HepG2 (cell line): ENCODE data around the gene FLYWCH1. TPM values are rescaled to one million over a fixed set of nuclear protein-coding genes. Genes with fewer than 3 reads are reported as not detected.

Experiments
- CBX2 ChIP-seq, 2 experiments: fragments of 200-600 bp in 1 of 2; sonication (generic); formaldehyde crosslinking in 1 of 2; IDR thresholded peaks; 2 replicates each; pipeline versions ENCODE4 v1.7.0 to v1.8.1; 2018 to 2022; ENCODE audit warnings: low read depth in 2 of 2, low read length in 1 of 2, mild to moderate bottlenecking in 1 of 2, missing genetic modification reagents in 1 of 2
- DMAP1 ChIP-seq: IDR thresholded peaks from 2 replicates; pipeline ENCODE4 v1.6.1; 2016
- ESRRA ChIP-seq: sonication (generic); formaldehyde crosslinking; IDR thresholded peaks from 2 replicates; pipeline ENCODE4 v1.5.1; 2020; ENCODE audit warnings: mild to moderate bottlenecking, low read depth, missing genetic modification reagents
- GRHL1 ChIP-seq: sonication (generic); formaldehyde crosslinking; conservative IDR thresholded peaks from 2 replicates; pipeline ENCODE4 v1.8.0; 2022; ENCODE audit warnings: missing genetic modification reagents
- HOMEZ ChIP-seq: IDR thresholded peaks from 2 replicates; pipeline ENCODE4 v1.6.1; 2016; ENCODE audit warnings: low read depth
- KDM2A ChIP-seq: sonication (generic); formaldehyde crosslinking; IDR thresholded peaks from 2 replicates; pipeline ENCODE4 v1.4.0; 2020; ENCODE audit warnings: low read depth, missing genetic modification reagents, borderline replicate concordance
- MED8 ChIP-seq: sonication (generic); formaldehyde crosslinking; IDR thresholded peaks from 2 replicates; pipeline ENCODE4 v1.8.1; 2023; ENCODE audit warnings: mild to moderate bottlenecking, missing genetic modification reagents; ENCODE audit not compliant: insufficient replicate concordance
- NR2F1 ChIP-seq, 2 experiments: fragments of 450-650 bp in 1 of 2; formaldehyde crosslinking in 1 of 2; IDR thresholded peaks; 2 replicates each; pipeline versions ENCODE4 v1.5.0 to v1.6.1; 2016 to 2020; ENCODE audit warnings: mild to moderate bottlenecking in 1 of 2, missing compliant biosample characterization in 1 of 2, missing genetic modification reagents in 1 of 2, moderate library complexity in 1 of 2
- POLR2G ChIP-seq: fragments of 200-400 bp; formaldehyde crosslinking; IDR thresholded peaks from 2 replicates; pipeline ENCODE4 v1.6.1; 2018; ENCODE audit warnings: mild to moderate bottlenecking, low read depth, low read length, moderate library complexity
- RARG ChIP-seq: sonication (generic); formaldehyde crosslinking; IDR thresholded peaks from 2 replicates; pipeline ENCODE4 v1.4.0; 2020; ENCODE audit warnings: low read depth, mild to moderate bottlenecking, missing genetic modification reagents
- SKI ChIP-seq: fragments of 450-650 bp; IDR thresholded peaks from one replicate; pipeline ENCODE4 v1.6.1; 2018; ENCODE audit warnings: mild to moderate bottlenecking; ENCODE audit not compliant: partially characterized antibody
- SRSF9 ChIP-seq: fragments of 200-400 bp; formaldehyde crosslinking; IDR thresholded peaks from 2 replicates; pipeline ENCODE4 v1.6.1; 2018; ENCODE audit warnings: borderline replicate concordance, mild to moderate bottlenecking, low read depth, low read length; ENCODE audit not compliant: insufficient read depth, poor library complexity, severe bottlenecking
- STAG1 ChIP-seq: sonication (generic); formaldehyde crosslinking; IDR thresholded peaks from 2 replicates; pipeline ENCODE4 v1.4.0; 2020; ENCODE audit warnings: missing genetic modification reagents
- U2AF2 ChIP-seq: fragments of 200-400 bp; formaldehyde crosslinking; IDR thresholded peaks from 2 replicates; pipeline ENCODE4 v1.6.1; 2017; ENCODE audit warnings: low read depth, mild to moderate bottlenecking, low read length
- XRCC5 ChIP-seq: fragments of 200-400 bp; formaldehyde crosslinking; optimal IDR thresholded peaks from 2 replicates; pipeline ENCODE3; 2017; ENCODE audit warnings: mild to moderate bottlenecking, low read length
- ZBTB8A ChIP-seq: sonication (generic); formaldehyde crosslinking; IDR thresholded peaks from 2 replicates; pipeline ENCODE4 v1.4.0; 2020; ENCODE audit warnings: mild to moderate bottlenecking, low read depth, missing genetic modification reagents, borderline replicate concordance
- ZFP37 ChIP-seq: sonication (generic); formaldehyde crosslinking; IDR thresholded peaks from 2 replicates; pipeline ENCODE4 v1.4.0; 2020; ENCODE audit warnings: missing genetic modification reagents, borderline replicate concordance
- ZNF44 ChIP-seq: sonication (generic); formaldehyde crosslinking; IDR thresholded peaks from 2 replicates; pipeline ENCODE4 v1.5.1; 2020; ENCODE audit warnings: mild to moderate bottlenecking, missing genetic modification reagents
- ZNF589 ChIP-seq: sonication (generic); formaldehyde crosslinking; conservative IDR thresholded peaks from 2 replicates; pipeline ENCODE4 v1.8.0; 2022; ENCODE audit warnings: mild to moderate bottlenecking, moderate library complexity, missing genetic modification reagents
- ZNF781 ChIP-seq: sonication (generic); formaldehyde crosslinking; IDR thresholded peaks from 2 replicates; pipeline ENCODE4 v1.5.1; 2020; ENCODE audit warnings: borderline replicate concordance, mild to moderate bottlenecking, missing genetic modification reagents; ENCODE audit errors: not compliant biosample characterization
- ZSCAN25 ChIP-seq: sonication (generic); formaldehyde crosslinking; IDR thresholded peaks from 2 replicates; pipeline ENCODE4 v1.8.0; 2022; ENCODE audit warnings: mild to moderate bottlenecking, missing genetic modification reagents
- polyA plus RNA-seq, 8 experiments: library from polyadenylated mRNA; depleted of rRNA in 3 of 8; stranded (reverse) in 7 of 8; unstranded in 1 of 8; fragments of >200 nt; fragmentation: Illumina TruSeq in 4 of 8; extraction: Trizol in 4 of 8; gene quantifications; 2 replicates each; pipeline versions ENCODE4 v1.2.1 to v1.2.3, GENCODE V29; 2011 to 2016; ENCODE audit warnings: low read depth in 4 of 8, missing spikeins in 1 of 8, mixed read lengths in 1 of 8; ENCODE audit not compliant: insufficient read depth in 1 of 8
- total RNA-seq, 5 experiments: library from RNA; depleted of rRNA; stranded (reverse); fragments of >200 nt; fragmentation: Illumina TruSeq; extraction: Trizol; gene quantifications; 2 replicates each; pipeline ENCODE4 v1.2.3, GENCODE V29; 2016; ENCODE audit warnings: low read depth in 1 of 5
- TF ChIP-seq, protein P1 (sequence below): sonication (generic); formaldehyde crosslinking; conservative IDR thresholded peaks from 2 replicates; pipeline ENCODE4 v1.8.0; 2022; ENCODE audit warnings: low read depth, missing genetic modification reagents

The FLYWCH1 gene
- total and polyA plus RNA-seq, 2 of the 13 experiments (the other 11 are each of a cell fraction or from before 2014, with no cell fraction given), result 7.3 to 12.4 TPM

DNA sequence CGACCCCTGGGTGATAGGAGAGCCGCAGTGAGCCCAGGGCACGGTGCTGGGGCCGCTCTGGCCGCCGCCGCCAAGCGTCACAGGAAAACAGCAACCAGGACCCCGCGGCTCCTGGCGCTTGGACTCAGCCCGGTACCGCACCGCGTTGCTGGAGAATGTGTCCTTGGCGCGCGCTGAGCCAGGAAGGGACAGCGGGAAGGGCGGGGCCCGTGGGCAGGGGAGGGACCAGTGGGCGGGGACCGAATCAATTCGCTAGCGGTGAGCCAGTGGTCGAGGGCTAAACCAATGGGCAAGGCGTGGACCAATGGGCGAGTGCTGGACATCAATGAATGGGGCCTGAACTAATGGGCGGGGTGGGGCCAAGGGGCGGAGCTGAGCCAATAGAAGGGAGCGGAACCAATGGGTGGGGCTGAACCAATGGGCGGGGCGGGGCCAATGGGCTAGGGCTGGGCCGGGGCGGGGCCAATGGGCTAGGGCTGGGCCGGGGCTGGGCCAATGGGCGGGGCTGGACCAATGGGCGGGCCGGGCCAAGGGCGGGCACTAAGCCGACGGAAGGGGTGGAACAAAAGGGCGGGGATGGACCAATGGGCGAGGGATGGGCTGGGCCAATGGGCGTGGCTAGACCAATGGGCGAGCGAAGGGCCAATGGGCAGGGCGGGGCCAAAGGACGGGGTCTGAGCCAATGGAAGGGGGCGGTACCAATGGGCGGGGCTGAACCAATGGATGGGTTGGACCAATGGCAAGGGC is 6.3 kb upstream of the FLYWCH1 start (continued):
- no peak for TF ChIP-seq HOMEZ (CRISPR knock-in tag)
- TF ChIP-seq STAG1 (CRISPR knock-in tag), result no peak
- peak; percentile 39 for TF ChIP-seq MED8 (CRISPR knock-in tag)
- TF ChIP-seq ZFP37, result peak; percentile 67; the same call in 1 of the 2 replicates
- no peak for TF ChIP-seq ZSCAN25 (CRISPR knock-in tag)
- TF ChIP-seq ZNF589, result no peak; the same call in 1 of the 2 replicates
- TF ChIP-seq POLR2G, result peak; percentile 99
- no peak for TF ChIP-seq SKI
- no peak for TF ChIP-seq ZNF44 (CRISPR knock-in tag)
- TF ChIP-seq NR2F1 (CRISPR knock-in tag; IDR thresholded peaks at IDR 0.05), result no peak
- TF ChIP-seq, protein P1, sequence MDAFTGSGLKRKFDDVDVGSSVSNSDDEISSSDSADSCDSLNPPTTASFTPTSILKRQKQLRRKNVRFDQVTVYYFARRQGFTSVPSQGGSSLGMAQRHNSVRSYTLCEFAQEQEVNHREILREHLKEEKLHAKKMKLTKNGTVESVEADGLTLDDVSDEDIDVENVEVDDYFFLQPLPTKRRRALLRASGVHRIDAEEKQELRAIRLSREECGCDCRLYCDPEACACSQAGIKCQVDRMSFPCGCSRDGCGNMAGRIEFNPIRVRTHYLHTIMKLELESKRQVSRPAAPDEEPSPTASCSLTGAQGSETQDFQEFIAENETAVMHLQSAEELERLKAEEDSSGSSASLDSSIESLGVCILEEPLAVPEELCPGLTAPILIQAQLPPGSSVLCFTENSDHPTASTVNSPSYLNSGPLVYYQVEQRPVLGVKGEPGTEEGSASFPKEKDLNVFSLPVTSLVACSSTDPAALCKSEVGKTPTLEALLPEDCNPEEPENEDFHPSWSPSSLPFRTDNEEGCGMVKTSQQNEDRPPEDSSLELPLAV (CRISPR knock-in tag), result no peak
- no peak for TF ChIP-seq GRHL1 (CRISPR knock-in tag)
- TF ChIP-seq RARG (CRISPR knock-in tag), result no peak
- TF ChIP-seq ZNF781 (CRISPR knock-in tag), result no peak
- no peak for TF ChIP-seq U2AF2
- TF ChIP-seq SRSF9, result no peak
- no peak for TF ChIP-seq CBX2 (IDR thresholded peaks at IDR 0.05; ENCODE audit: low read depth, low read length)
- TF ChIP-seq CBX2 (CRISPR knock-in tag; IDR thresholded peaks at IDR 0.05; ENCODE audit: low read depth), result no peak
- TF ChIP-seq ESRRA (CRISPR knock-in tag), result peak; percentile 83; the same call in 1 of the 2 replicates
- no peak for TF ChIP-seq ZBTB8A (CRISPR knock-in tag)
- peak; percentile 57; the same call in 1 of the 2 replicates for TF ChIP-seq DMAP1 (CRISPR knock-in tag)
- TF ChIP-seq KDM2A (CRISPR knock-in tag), result no peak; the same call in 1 of the 2 replicates
- no peak for TF ChIP-seq XRCC5
